SU-DHL-6 (cell line): Measurements from ENCODE around the gene CMTM7.
"Not testable (repeated sequence)": the region's sequence is repeated elsewhere in the genome, so short reads cannot be mapped to it uniquely, and the experiment has no call there.

Experiments
- EZH2phosphoT487 ChIP-seq: fragments of 200-600 bp; sonication (generic), shearing (Covaris generic); conservative IDR thresholded peaks from 2 replicates; pipeline ENCODE4 v1.6.1; 2018; ENCODE audit warnings: mild to moderate bottlenecking, antibody characterized with exemption, low read length, moderate library complexity, mixed read lengths
- TF ChIP-seq, protein P1 (sequence below): fragments of 200-600 bp; sonication (generic); IDR thresholded peaks from one replicate; pipeline ENCODE4 v1.5.1; 2017; ENCODE audit warnings: antibody characterized with exemption, mild to moderate bottlenecking, low read length, moderate library complexity; ENCODE audit not compliant: insufficient read depth, poor library complexity, severe bottlenecking

GRCh38 chr3:32462191-32462986 is 70.7 kb downstream of the CMTM7 start:
- TF ChIP-seq, protein P1, sequence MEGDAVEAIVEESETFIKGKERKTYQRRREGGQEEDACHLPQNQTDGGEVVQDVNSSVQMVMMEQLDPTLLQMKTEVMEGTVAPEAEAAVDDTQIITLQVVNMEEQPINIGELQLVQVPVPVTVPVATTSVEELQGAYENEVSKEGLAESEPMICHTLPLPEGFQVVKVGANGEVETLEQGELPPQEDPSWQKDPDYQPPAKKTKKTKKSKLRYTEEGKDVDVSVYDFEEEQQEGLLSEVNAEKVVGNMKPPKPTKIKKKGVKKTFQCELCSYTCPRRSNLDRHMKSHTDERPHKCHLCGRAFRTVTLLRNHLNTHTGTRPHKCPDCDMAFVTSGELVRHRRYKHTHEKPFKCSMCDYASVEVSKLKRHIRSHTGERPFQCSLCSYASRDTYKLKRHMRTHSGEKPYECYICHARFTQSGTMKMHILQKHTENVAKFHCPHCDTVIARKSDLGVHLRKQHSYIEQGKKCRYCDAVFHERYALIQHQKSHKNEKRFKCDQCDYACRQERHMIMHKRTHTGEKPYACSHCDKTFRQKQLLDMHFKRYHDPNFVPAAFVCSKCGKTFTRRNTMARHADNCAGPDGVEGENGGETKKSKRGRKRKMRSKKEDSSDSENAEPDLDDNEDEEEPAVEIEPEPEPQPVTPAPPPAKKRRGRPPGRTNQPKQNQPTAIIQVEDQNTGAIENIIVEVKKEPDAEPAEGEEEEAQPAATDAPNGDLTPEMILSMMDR, result not testable (repeated sequence)
- TF ChIP-seq EZH2phosphoT487, result not testable (repeated sequence)
